SU-DHL-6 (cell line): ENCODE results near the gene ITGAL.

ENCODE experiments used
- H2AFZ ChIP-seq: fragments of 200-600 bp; sonication (generic); 2 replicates; pipeline ENCODE4 v1.6.1; 2014; ENCODE audit warnings: low read depth, mild to moderate bottlenecking, moderate library complexity, mixed read lengths, antibody characterized with exemption, low read length; ENCODE audit not compliant: severe bottlenecking
- H3F3A ChIP-seq: fragments of 200-600 bp; shearing (Covaris generic); 2 replicates; pipeline ENCODE4 v1.6.0; 2016; ENCODE audit warnings: antibody characterized with exemption, mild to moderate bottlenecking; ENCODE audit not compliant: insufficient read depth
- H3K27ac ChIP-seq: fragments of 200-600 bp; sonication (generic); 2 replicates; pipeline ENCODE4 v1.5.1; 2016; ENCODE audit warnings: low read depth, mild to moderate bottlenecking, low read length, moderate library complexity, mixed read lengths
- H3K27me3 ChIP-seq: fragments of 200-600 bp; sonication (generic), shearing (Covaris generic); 2 replicates; pipeline ENCODE4 v1.6.0; 2014; ENCODE audit warnings: mild to moderate bottlenecking, low read length
- H3K36me3 ChIP-seq: fragments of 200-600 bp; sonication (generic); 2 replicates; pipeline ENCODE4 v1.6.1; 2014; ENCODE audit warnings: mild to moderate bottlenecking, low read length, mixed read lengths
- H3K4me2 ChIP-seq: fragments of 300-600, 200-600 bp; shearing (Covaris generic), sonication (generic); 2 replicates; pipeline ENCODE4 v1.6.0; 2014; ENCODE audit warnings: low read length, low read depth, mild to moderate bottlenecking; ENCODE audit not compliant: poor library complexity, severe bottlenecking
- H3K4me3 ChIP-seq: fragments of 200-600 bp; sonication (generic); 2 replicates; pipeline ENCODE4 v1.5.1; 2014; ENCODE audit warnings: antibody characterized with exemption, low read length, mild to moderate bottlenecking, mixed read lengths; ENCODE audit not compliant: insufficient read depth, poor library complexity, severe bottlenecking
- H3K79me2 ChIP-seq: fragments of 200-600 bp; sonication (generic); 2 replicates; pipeline ENCODE4 v1.6.1; 2014; ENCODE audit warnings: mild to moderate bottlenecking, low read length, moderate library complexity; ENCODE audit not compliant: insufficient read depth
- H3K9ac ChIP-seq: fragments of 200-600 bp; sonication (generic); 2 replicates; pipeline ENCODE4 v1.7.0; 2014; ENCODE audit warnings: mild to moderate bottlenecking, low read length
- H3K9me2 ChIP-seq: fragments of 200-600 bp; sonication (generic); replicated peaks from 2 replicates; pipeline ENCODE4 v1.6.1; 2014; ENCODE audit warnings: low read length; ENCODE audit not compliant: insufficient read depth
- H3K9me3 ChIP-seq: fragments of 200-600 bp; sonication (generic); 2 replicates; pipeline ENCODE4 v1.6.1; 2014; ENCODE audit warnings: low read length, mixed read lengths; ENCODE audit not compliant: insufficient read depth
- H4K20me1 ChIP-seq: fragments of 200-600 bp; sonication (generic); 2 replicates; pipeline ENCODE4 v1.6.1; 2014; ENCODE audit warnings: low read depth, mild to moderate bottlenecking, antibody characterized with exemption, low read length, moderate library complexity, mixed read lengths
- EZH2phosphoT487 ChIP-seq: fragments of 200-600 bp; sonication (generic), shearing (Covaris generic); conservative IDR thresholded peaks from 2 replicates; pipeline ENCODE4 v1.6.1; 2018; ENCODE audit warnings: mild to moderate bottlenecking, antibody characterized with exemption, low read length, moderate library complexity, mixed read lengths
- TF ChIP-seq, protein P1 (sequence below): fragments of 200-600 bp; sonication (generic); IDR thresholded peaks from one replicate; pipeline ENCODE4 v1.5.1; 2017; ENCODE audit warnings: antibody characterized with exemption, mild to moderate bottlenecking, low read length, moderate library complexity; ENCODE audit not compliant: insufficient read depth, poor library complexity, severe bottlenecking

Gene ITGAL

GRCh38 chr16:30526823-30527634 is 54.5 kb downstream of the ITGAL start:
- Histone ChIP-seq H3K27ac (peak overlapping the region; percentile 94), H2AFZ (peak overlapping the region; percentile 83), H3F3A (peaks cover 31% of the 10 kb centered on the region), H3K4me3 (peak overlapping the region; percentile 92), H3K27me3 (no peaks in the 10 kb centered on the region), H3K9me2 (no peaks in the 10 kb centered on the region), H3K4me2 (peak overlapping the region; percentile 96), H4K20me1 (no peaks in the 10 kb centered on the region), H3K9ac (peak overlapping the region; percentile 78), H3K36me3 (no peaks in the 10 kb centered on the region), H3K79me2 (no peaks in the 10 kb centered on the region), H3K9me3 (no peaks in the 10 kb centered on the region)
- TF ChIP-seq, protein P1, sequence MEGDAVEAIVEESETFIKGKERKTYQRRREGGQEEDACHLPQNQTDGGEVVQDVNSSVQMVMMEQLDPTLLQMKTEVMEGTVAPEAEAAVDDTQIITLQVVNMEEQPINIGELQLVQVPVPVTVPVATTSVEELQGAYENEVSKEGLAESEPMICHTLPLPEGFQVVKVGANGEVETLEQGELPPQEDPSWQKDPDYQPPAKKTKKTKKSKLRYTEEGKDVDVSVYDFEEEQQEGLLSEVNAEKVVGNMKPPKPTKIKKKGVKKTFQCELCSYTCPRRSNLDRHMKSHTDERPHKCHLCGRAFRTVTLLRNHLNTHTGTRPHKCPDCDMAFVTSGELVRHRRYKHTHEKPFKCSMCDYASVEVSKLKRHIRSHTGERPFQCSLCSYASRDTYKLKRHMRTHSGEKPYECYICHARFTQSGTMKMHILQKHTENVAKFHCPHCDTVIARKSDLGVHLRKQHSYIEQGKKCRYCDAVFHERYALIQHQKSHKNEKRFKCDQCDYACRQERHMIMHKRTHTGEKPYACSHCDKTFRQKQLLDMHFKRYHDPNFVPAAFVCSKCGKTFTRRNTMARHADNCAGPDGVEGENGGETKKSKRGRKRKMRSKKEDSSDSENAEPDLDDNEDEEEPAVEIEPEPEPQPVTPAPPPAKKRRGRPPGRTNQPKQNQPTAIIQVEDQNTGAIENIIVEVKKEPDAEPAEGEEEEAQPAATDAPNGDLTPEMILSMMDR: no peak
- TF ChIP-seq EZH2phosphoT487: no peak

GRCh38 chr16:30527635-30528178 is 55.2 kb downstream of the ITGAL start:
- H3K36me3 ChIP-seq: no peaks in the 10 kb centered on the region
- H3K79me2 ChIP-seq: no peaks in the 10 kb centered on the region
- TF ChIP-seq, protein P1: no peak
- TF ChIP-seq EZH2phosphoT487: no peak
- H4K20me1 ChIP-seq: no peaks in the 10 kb centered on the region
- peak overlapping the region; percentile 96 for H3K4me2 ChIP-seq
- peak overlapping the region; percentile 52 for H3K4me3 ChIP-seq
- H3K9me2 ChIP-seq: no peaks in the 10 kb centered on the region
- no peaks in the 10 kb centered on the region for H3K9me3 ChIP-seq
- no peaks in the 10 kb centered on the region for H3K27me3 ChIP-seq
- no peak overlapping the region for H2AFZ ChIP-seq
- H3K9ac ChIP-seq: peak overlapping the region; percentile 67
- H3K27ac ChIP-seq: peak overlapping the region; percentile 94
- peaks cover 25% of the 10 kb centered on the region for H3F3A ChIP-seq

- no peak overlapping the region for H2AFZ ChIP-seq
- H3K9me2 ChIP-seq: no peaks in the 10 kb centered on the region
- H3K36me3 ChIP-seq: no peaks in the 10 kb centered on the region
- H3K4me3 ChIP-seq: no peak overlapping the region
- no peaks in the 10 kb centered on the region for H4K20me1 ChIP-seq
- H3K4me2 ChIP-seq: no peak overlapping the region
- no peaks in the 10 kb centered on the region for H3K79me2 ChIP-seq
- H3K9ac ChIP-seq: no peak overlapping the region
- H3K9me3 ChIP-seq: no peaks in the 10 kb centered on the region
- no peaks in the 10 kb centered on the region for H3K27me3 ChIP-seq
- TF ChIP-seq, protein P1: no peak
- no peak for TF ChIP-seq EZH2phosphoT487
- H3F3A ChIP-seq: peaks cover 16% of the 10 kb centered on the region
- peak overlapping the region; percentile 5; the same call in 1 of the 2 replicates for H3K27ac ChIP-seq
Observed at GRCh38 chr16:30528799-30529457, 56.4 kb downstream of the ITGAL start.
